Stimulated activated CD8-positive, alpha-beta memory T cell treated with anti-CD3 and anti-CD28 coated beads, Interleukin-12 subunit alpha, Interleukin-12 subunit beta, amount 100 ng/mL, for 4 hours (primary cell): ENCODE measurements around the gene MOB3C.
A peak's percentile ranks its signal among the peaks of the same experiment; 100 is the strongest.
"Not testable (repeated sequence)": the region's sequence is repeated elsewhere in the genome, so short reads cannot be mapped to it uniquely, and the experiment has no call there.

Source experiments
- DNase-seq: peaks from one replicate; pipeline ENCODE4 v3.0.0-alpha.2; 2020; ENCODE audit warnings: low read depth

Gene MOB3C

GRCh38 chr1:46616277-46617107 is at the start of gene MOB3C:
Gene MOB3C, minus strand, starts transcription at chr1:46616811. Its CDS starts 3,490 bp downstream, at chr1:46613321.
- peak; percentile 66 for DNase-seq

GRCh38 chr1:46665983-46666382 is 49.4 kb upstream of the MOB3C start:
- DNase-seq: no peak

- DNase-seq: not testable (repeated sequence)
These were observed 46.3 kb upstream of the MOB3C start for GRCh38 chr1:46662919-46663318.

- not testable (repeated sequence) for DNase-seq
These were observed 43.5 kb upstream of the MOB3C start for GRCh38 chr1:46660116-46660515.

- DNase-seq: no peak
These were observed 42.8 kb upstream of the MOB3C start for GRCh38 chr1:46659307-46659870.

- no peak for DNase-seq
These were observed 41.2 kb upstream of the MOB3C start for GRCh38 chr1:46657775-46658174.

- no peak for DNase-seq
These were observed 40.0 kb upstream of the MOB3C start for GRCh38 chr1:46656643-46657042.

- DNase-seq: no peak
These were observed 39.2 kb upstream of the MOB3C start for GRCh38 chr1:46655848-46656247.

- not testable (repeated sequence) for DNase-seq
These were observed 38.1 kb upstream of the MOB3C start for GRCh38 chr1:46654698-46655097.

GRCh38 chr1:46654012-46654411 is 37.4 kb upstream of the MOB3C start:
- DNase-seq: no peak

GRCh38 chr1:46653405-46653958 is 36.9 kb upstream of the MOB3C start:
- DNase-seq: no peak

GRCh38 chr1:46652321-46653100 is 35.9 kb upstream of the MOB3C start:
- no peak for DNase-seq

GRCh38 chr1:46651152-46651551 is 34.5 kb upstream of the MOB3C start:
- not testable (repeated sequence) for DNase-seq

- DNase-seq: no peak
These were observed 33.9 kb upstream of the MOB3C start for GRCh38 chr1:46650491-46650890.

GRCh38 chr1:46649764-46650163 is 33.2 kb upstream of the MOB3C start:
- DNase-seq: no peak

- no peak for DNase-seq
These were observed 31.0 kb upstream of the MOB3C start for GRCh38 chr1:46647611-46648010.

- DNase-seq: no peak
These were observed 30.2 kb upstream of the MOB3C start for GRCh38 chr1:46646844-46647243.

- DNase-seq: no peak
These were observed 29.7 kb upstream of the MOB3C start for GRCh38 chr1:46646331-46646730.

GRCh38 chr1:46645815-46646214 is 29.2 kb upstream of the MOB3C start:
- no peak for DNase-seq

GRCh38 chr1:46643368-46643775 is 26.8 kb upstream of the MOB3C start:
- no peak for DNase-seq

GRCh38 chr1:46642115-46642680 is 25.6 kb upstream of the MOB3C start:
- no peak for DNase-seq

- DNase-seq: no peak
These were observed 22.9 kb upstream of the MOB3C start for GRCh38 chr1:46639547-46639946.
